Adrenal gland (tissue), 5 donors: ENCODE results near the gene SVIL.

ENCODE experiments used
- POLR2A ChIP-seq, 2 donors: fragments of 450-650 bp; IDR thresholded peaks; one replicate each; pipeline ENCODE4 v1.6.1; 2017; ENCODE audit warnings: antibody characterized with exemption in 2 of 2, mild to moderate bottlenecking in 2 of 2, moderate library complexity in 1 of 2
- TF ChIP-seq, protein P1 (sequence below), 6 experiments: fragments of 450-650 bp in 4 of 6; fragments of 200-600 bp in 2 of 6; sonication (generic) in 1 of 6; IDR thresholded peaks; 1 replicate in 5 of 6; 2 replicates in 1 of 6; pipeline versions ENCODE4 v1.5.1 to v1.8.0; 2016 to 2021; ENCODE audit warnings: antibody characterized with exemption in 6 of 6, mild to moderate bottlenecking in 2 of 6, moderate library complexity in 1 of 6
- donor health status: DM: no; HTN: no; CAD: no.

DNA sequence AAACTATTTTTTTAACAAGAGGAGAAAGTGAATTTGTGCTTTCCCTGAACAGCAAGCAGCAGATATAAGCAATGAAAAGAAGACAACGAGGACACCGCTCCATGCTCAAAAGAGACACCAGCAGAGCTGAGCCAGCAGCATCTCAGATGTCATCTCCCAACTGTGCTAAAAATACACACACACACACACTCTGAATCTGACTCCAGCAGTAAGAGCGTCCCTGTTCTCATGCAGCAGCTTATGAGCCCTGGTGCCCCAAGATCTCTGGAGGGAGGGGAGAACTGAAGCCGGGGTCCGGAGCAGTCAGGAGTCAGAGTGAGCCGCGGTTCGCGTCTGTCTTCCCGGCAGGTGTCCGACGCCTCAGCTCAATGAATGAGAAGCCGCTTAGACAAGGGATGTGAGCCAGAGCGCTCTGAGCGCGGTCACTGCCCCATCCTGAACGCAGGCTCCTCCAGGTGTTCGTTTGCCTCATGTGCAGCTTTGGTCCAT, 49.2 kb downstream of the SVIL start:
- TF ChIP-seq, protein P1, sequence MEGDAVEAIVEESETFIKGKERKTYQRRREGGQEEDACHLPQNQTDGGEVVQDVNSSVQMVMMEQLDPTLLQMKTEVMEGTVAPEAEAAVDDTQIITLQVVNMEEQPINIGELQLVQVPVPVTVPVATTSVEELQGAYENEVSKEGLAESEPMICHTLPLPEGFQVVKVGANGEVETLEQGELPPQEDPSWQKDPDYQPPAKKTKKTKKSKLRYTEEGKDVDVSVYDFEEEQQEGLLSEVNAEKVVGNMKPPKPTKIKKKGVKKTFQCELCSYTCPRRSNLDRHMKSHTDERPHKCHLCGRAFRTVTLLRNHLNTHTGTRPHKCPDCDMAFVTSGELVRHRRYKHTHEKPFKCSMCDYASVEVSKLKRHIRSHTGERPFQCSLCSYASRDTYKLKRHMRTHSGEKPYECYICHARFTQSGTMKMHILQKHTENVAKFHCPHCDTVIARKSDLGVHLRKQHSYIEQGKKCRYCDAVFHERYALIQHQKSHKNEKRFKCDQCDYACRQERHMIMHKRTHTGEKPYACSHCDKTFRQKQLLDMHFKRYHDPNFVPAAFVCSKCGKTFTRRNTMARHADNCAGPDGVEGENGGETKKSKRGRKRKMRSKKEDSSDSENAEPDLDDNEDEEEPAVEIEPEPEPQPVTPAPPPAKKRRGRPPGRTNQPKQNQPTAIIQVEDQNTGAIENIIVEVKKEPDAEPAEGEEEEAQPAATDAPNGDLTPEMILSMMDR (IDR thresholded peaks at IDR 0.05) = no peak
- TF ChIP-seq POLR2A (IDR thresholded peaks at IDR 0.05) = no peak
